ENCODE data around the gene METTL25.

DNA sequence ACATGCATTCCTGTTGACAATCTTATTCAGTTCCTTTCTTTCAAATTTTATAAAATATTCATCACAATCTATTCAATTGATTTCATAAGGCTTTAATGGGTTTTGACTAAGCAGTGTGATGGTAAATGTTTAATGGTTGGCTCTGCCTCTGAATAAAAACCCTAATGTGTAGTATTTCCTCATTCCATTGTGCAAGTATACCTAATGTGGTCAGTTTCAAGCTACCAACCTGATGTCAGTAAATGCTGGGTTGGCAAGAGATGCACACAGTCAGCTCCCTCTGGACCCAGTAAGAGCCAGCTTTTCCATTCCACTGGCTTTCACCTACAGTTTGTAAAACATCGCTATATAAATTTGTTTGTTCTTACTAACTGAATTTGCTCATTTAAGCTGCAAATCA lies 53.9 kb downstream of the METTL25 start:
- TF ChIP-seq POLR2A (IDR thresholded peaks at IDR 0.05; ENCODE audit: low read length) (no peak), GATA1 (IDR thresholded peaks at IDR 0.05; ENCODE audit: low read depth, low read length) (no peak)
